GM21717 (cell line): ENCODE results near the gene TDO2.
"Not testable (repeated sequence)": the region's sequence is repeated elsewhere in the genome, so short reads cannot be mapped to it uniquely, and the experiment has no call there.

Experiments used
- ATAC-seq: cut with Tn5 transposase; IDR thresholded peaks from one replicate; pipeline ENCODE4 v1.9.1; 2021; ENCODE audit warnings: mild to moderate bottlenecking, moderate library complexity; ENCODE audit not compliant: unreplicated experiment

Gene TDO2

GRCh38 chr4:155906554-155907247 is 3.2 kb downstream of the TDO2 start:
- no peak for ATAC-seq

DNA sequence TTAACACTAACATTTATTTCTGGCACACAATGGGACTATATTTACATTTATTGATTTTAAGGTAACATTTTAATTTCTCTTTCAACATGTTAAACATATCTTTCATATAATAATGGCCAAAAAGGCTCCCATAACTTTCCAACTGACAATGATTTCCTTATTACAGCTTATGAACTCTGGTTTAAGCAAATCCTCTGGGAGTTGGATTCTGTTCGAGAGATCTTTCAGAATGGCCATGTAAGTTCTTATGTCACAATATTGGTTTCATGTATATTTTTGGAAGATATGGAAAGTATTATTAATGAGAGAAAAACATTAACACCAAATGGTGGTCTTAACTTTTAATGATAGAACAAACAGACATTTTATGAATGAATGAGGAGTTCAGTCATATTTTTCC is 4.1 kb downstream of the TDO2 start:
- no peak for ATAC-seq

- peak; percentile 84 for ATAC-seq
Observed at GRCh38 chr4:155908187-155909139, 5.0 kb downstream of the TDO2 start.

GRCh38 chr4:155909615-155910226 is 6.2 kb downstream of the TDO2 start:
- ATAC-seq = no peak

GRCh38 chr4:155911905-155912304 is 8.4 kb downstream of the TDO2 start:
- ATAC-seq = no peak

GRCh38 chr4:155914782-155915181 is 11.3 kb downstream of the TDO2 start:
- ATAC-seq = no peak

GRCh38 chr4:155921597-155921996 is 18.1 kb downstream of the TDO2 start:
- ATAC-seq = no peak

GRCh38 chr4:155924637-155925036 is 21.1 kb downstream of the TDO2 start:
- ATAC-seq = no peak

DNA sequence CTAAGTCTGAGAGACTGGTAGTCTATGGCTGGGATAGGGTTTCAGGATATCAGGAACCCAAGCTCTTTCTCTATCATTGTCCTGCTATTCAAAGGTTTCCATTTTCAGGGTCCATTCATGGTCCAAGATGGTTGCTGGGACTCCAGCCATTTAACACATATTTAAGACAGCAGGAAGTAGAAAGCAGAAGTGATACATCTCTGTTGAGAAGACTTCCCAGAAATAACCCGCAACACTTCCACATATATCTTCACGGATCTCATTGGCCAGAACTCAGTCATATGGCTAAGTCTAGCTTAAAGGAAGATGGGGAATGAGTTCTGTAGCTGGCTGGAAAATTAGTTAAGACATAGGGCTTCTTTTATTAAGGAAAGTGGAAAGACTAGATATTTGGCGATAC is 26.3 kb downstream of the TDO2 start:
- ATAC-seq = peak; percentile 59

DNA sequence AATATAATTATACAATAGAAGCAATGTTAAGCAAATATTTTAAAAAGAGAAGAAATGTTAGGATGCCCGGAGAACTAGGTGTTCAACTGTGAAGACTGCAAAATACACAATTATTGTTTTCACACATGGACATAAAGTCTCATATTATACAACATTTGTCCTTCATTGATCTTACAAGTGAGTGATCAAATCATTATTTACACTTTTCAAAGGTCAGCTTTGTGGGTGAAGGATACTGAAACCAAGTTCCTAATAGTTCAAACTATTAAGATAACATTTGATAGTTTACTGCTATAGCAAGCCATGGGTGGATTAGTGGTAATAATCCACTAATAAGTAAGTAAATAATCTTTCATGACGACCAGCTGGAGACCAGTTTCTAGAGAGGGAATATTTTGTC is 26.8 kb downstream of the TDO2 start:
- ATAC-seq = no peak

DNA sequence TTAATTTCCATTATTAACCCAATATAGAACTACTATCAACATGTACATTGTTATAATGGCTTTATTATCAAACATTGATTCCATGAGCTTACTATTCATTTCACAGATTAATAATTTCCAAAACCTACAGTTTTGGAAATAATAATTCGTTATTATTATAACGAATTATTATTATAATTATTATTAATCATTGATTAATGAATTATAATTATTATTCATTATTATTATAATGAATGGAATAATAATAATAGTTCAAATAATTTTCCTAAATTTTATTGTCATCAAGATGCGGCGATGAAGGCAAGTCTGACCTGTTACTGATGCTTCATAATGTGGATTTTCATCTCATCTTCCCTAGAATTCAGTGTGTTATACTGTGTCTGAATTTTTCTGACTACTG is 28.1 kb downstream of the TDO2 start:
- ATAC-seq = no peak

- not testable (repeated sequence) for ATAC-seq
Observed at GRCh38 chr4:155934634-155935033, 31.1 kb downstream of the TDO2 start.

DNA sequence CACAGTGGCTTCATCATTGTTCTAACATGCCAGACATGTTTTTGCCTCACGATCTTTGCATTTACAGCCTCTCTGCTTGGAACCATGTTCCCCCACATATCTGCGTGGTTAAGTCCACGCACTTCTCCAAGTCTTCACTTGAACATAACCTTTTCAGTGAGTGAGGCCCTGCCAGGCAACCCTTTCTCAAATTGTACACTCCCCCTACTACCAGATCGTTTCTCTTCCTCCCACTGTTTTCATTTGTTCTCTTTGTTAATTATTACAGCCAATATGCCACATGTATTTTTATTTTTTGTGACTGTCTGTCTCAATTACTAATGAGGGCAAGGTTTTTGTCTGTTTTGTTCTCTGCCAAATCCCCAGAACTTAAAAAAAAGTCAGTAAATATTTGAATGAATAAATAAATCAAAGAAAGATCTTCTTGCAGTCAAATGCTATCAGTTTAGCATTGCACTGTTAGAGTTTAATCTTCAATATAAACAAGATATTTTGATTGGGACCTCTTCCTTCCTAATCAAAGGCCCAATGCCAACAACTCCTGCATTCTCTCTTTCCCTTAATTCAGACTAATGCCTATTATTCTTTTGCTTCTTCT is 32.0 kb downstream of the TDO2 start:
- ATAC-seq = no peak

DNA sequence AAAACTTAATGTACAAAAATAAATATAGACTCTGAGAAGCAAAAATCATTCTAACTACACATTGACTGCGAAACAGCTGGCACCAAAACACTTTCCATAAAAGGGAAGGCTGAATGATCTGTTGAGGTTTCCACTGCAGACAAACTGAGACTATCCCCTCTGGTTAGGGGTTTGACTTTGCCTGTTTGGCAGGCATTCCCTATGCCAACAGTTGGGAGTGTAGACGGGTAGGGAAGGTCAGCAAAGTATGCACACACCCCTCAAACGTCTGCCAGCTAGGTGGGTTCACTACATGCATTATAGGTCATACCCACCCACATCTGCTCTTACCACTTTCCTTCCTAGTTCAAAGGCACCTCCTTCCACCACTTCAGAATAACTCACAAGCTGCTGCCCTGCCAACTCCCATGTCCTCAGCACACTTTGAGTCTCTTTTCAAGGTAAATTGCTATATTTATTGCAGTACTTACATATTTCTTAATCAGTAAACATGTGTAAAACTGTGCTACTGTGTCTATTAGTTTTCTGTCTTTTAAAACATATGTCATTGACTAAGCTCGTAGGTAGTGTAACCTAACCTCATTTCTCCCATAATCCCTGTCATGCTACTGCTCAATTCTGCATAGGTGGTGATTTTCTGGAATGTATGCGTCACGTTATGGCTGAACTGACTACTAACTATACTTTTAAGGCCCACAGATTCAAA is 37.7 kb downstream of the TDO2 start:
- ATAC-seq = no peak

GRCh38 chr4:155941820-155942219 is 38.3 kb downstream of the TDO2 start:
- ATAC-seq = no peak

GRCh38 chr4:155943605-155944291 is 40.3 kb downstream of the TDO2 start:
- no peak for ATAC-seq

DNA sequence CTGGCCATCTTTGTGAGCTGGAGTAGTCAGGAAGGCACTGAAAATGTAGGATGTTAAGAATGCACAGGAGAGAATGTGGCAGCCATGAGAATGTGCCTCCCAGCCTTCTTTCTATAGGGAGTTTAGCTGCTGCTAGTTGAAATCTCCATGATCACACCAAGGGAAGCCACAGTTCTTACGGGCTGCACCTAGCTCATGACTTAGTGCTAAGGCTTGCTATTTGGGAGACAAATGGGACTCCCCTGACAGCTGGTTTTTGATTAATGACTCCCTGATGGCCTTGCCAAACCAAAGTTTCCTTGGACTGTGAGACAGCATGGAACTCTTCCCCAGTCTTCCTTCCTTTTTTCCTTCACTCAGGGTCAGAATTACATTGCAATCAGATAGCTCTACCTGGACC is 41.0 kb downstream of the TDO2 start:
- no peak for ATAC-seq

- ATAC-seq = no peak
Observed at GRCh38 chr4:155946486-155946885, 43.0 kb downstream of the TDO2 start.

- ATAC-seq = no peak
Observed at GRCh38 chr4:155948541-155948940, 45.0 kb downstream of the TDO2 start.

- no peak for ATAC-seq
Observed at GRCh38 chr4:155950461-155950860, 47.0 kb downstream of the TDO2 start.
